Right lobe of liver (tissue), 6 donors: ENCODE data around the gene SPINDOC. TPM values are rescaled to one million over a fixed set of nuclear protein-coding genes. Genes with fewer than 3 reads are reported as not detected.

Experiments
- ATAC-seq, 4 donors: fragments of 200-7000 bp; cut with Tn5 transposase; one replicate each; pipeline ENCODE4 v1.9.1; 2020; ENCODE audit warnings: mild to moderate bottlenecking in 4 of 4, moderate library complexity in 4 of 4
- DNase-seq, 3 donors: peaks; one replicate each; pipeline ENCODE4 v3.0.0-alpha.2; 2020
- H3K27ac ChIP-seq, 3 donors: fragments of 200-600 bp; one replicate each; pipeline ENCODE4 v1.8.0; 2022
- H3K27me3 ChIP-seq, 2 donors: fragments of 200-600 bp; one replicate each; pipeline ENCODE4 v1.8.0; 2022
- H3K36me3 ChIP-seq, 4 donors: fragments of 200-600 bp; sonication (generic) in 1 of 4; one replicate each; pipeline versions ENCODE4 v1.5.1 to v1.8.0; 2017 to 2022; ENCODE audit warnings: control low read depth in 1 of 4
- H3K4me1 ChIP-seq, 4 donors: fragments of 200-600 bp; sonication (generic) in 1 of 4; one replicate each; pipeline versions ENCODE4 v1.5.1 to v1.8.0; 2017 to 2022; ENCODE audit warnings: control low read depth in 1 of 4
- H3K4me3 ChIP-seq, 3 donors: fragments of 200-600 bp; one replicate each; pipeline ENCODE4 v1.8.0; 2022
- H3K9me3 ChIP-seq, 4 donors: fragments of 200-600 bp; sonication (generic) in 1 of 4; one replicate each; pipeline versions ENCODE4 v1.5.1 to v1.8.0; 2017 to 2022; ENCODE audit warnings: control low read depth in 1 of 4
- POLR2A ChIP-seq: fragments of 450-650 bp; IDR thresholded peaks from one replicate; pipeline ENCODE4 v1.6.1; 2017; ENCODE audit warnings: antibody characterized with exemption, mild to moderate bottlenecking
- WGBS: methylation state at CpG from one replicate; pipeline ENCODE4 v1.1.6; 2018; ENCODE audit warnings: low coverage, low lambda C conversion rate; ENCODE audit not compliant: insufficient coverage; ENCODE audit errors: missing lambda C conversion rate; 5-methylcytosine and 5-hydroxymethylcytosine counted together
- intact Hi-C, 2 donors: fragments of 100-400 bp; cut with DNase I; formaldehyde crosslinking; loops; one replicate each; pipeline versions ENCODE4 v1.11.2 to v1.14.1; 2022
- total RNA-seq, 6 experiments: library from RNA; depleted of rRNA in 2 of 6; stranded (reverse); fragments of >200 nt in 2 of 6; fragmentation: NEBNext Ultra II Directional in 3 of 6; extraction: Animal tissue kit (Norgen Biotek cat#: 25700) in 3 of 6; gene quantifications; one replicate each; pipeline versions ENCODE4 v1.1.0 to v1.2.4, GENCODE V29; 2016 to 2023
- TF ChIP-seq, protein P1 (sequence below), 4 donors: fragments of 200-600 bp in 3 of 4; fragments of 450-650 bp in 1 of 4; IDR thresholded peaks; one replicate each; pipeline versions ENCODE4 v1.5.1 to v1.8.0; 2016 to 2022; ENCODE audit warnings: antibody characterized with exemption in 4 of 4, mild to moderate bottlenecking in 2 of 4
- donor health status: DM: no; HTN: yes; CAD: no.
- donor health status: DM: no; HTN: no; CAD: no.
- donor health status: DM: no; HTN: no; CAD: no.
- donor health status: DM: no; HTN: yes; CAD: no.
- donor health status: DM: no; HTN: yes; CAD: no.

SPINDOC gene
- total RNA-seq, 6 experiments from 2014 or later, result 2.2 to 5.0 (median 2.7) TPM

DNA sequence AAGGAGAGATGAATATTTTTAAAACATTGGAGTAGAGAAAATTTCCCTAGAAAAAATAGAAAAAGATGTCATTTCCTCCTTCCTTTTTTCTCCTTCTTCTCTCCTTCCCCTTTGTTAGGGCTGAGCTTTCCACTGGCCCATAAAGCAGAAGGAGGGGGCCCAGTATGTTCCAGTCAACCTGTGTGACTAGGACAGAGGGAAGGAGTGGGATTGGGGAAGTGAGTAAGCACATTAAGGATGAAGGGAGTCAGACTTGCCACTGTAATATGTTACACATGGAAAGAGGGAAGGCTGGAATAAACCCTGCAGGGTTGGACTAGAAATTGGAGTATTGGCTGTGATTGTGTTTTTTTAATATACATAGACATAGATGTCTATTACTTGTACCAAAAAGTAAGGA lies 20.1 kb upstream of the SPINDOC start:
- DNase-seq (no peak), ATAC-seq (no peak)
- Histone ChIP-seq H3K36me3 (no peaks in the 10 kb centered on the region), H3K9me3 (peaks cover 0 to 8% (median 0%) of the 10 kb centered on the region in 4 donors), H3K4me3 (no peak overlapping the region), H3K27ac (no peak overlapping the region), H3K27me3 (no peaks in the 10 kb centered on the region), H3K4me1 (no peaks in the 10 kb centered on the region)
- intact Hi-C loops, result no loop called here
- no peak for TF ChIP-seq POLR2A
- TF ChIP-seq, protein P1, sequence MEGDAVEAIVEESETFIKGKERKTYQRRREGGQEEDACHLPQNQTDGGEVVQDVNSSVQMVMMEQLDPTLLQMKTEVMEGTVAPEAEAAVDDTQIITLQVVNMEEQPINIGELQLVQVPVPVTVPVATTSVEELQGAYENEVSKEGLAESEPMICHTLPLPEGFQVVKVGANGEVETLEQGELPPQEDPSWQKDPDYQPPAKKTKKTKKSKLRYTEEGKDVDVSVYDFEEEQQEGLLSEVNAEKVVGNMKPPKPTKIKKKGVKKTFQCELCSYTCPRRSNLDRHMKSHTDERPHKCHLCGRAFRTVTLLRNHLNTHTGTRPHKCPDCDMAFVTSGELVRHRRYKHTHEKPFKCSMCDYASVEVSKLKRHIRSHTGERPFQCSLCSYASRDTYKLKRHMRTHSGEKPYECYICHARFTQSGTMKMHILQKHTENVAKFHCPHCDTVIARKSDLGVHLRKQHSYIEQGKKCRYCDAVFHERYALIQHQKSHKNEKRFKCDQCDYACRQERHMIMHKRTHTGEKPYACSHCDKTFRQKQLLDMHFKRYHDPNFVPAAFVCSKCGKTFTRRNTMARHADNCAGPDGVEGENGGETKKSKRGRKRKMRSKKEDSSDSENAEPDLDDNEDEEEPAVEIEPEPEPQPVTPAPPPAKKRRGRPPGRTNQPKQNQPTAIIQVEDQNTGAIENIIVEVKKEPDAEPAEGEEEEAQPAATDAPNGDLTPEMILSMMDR (IDR thresholded peaks at IDR 0.05), result no peak

DNA sequence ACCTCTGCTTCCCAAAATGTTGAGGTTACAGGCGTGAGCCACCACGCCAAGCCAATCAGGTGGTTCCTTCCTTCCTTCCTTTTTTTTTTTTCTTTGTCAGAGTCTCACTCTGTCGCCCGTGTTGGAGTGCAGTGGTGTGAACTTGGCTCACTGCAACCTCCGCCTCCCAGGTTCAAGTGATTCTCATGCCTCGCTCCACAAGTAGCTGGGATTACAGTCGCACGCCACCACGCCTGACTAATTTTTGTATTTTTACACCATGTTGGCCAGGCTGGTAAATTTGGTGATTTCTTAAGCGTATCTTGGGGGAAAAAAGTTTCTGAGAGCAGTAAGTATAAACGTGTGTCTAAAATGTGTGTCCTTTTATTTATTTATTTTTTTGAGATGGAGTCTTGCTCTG lies 18.2 kb upstream of the SPINDOC start:
- TF ChIP-seq POLR2A, result no peak
- TF ChIP-seq, protein P1 (IDR thresholded peaks at IDR 0.05), result no peak
- Histone ChIP-seq H3K36me3 (no peaks in the 10 kb centered on the region), H3K27me3 (no peaks in the 10 kb centered on the region), H3K4me3 (no peak overlapping the region), H3K9me3 (peaks cover 0 to 8% (median 0%) of the 10 kb centered on the region in 4 donors), H3K27ac (no peak overlapping the region), H3K4me1 (no peaks in the 10 kb centered on the region)
- DNase-seq (no peak), ATAC-seq (no peak)
- intact Hi-C loops, result no loop called here
- 78% methylated on average over 11 of the region's 11 CpGs for WGBS

DNA sequence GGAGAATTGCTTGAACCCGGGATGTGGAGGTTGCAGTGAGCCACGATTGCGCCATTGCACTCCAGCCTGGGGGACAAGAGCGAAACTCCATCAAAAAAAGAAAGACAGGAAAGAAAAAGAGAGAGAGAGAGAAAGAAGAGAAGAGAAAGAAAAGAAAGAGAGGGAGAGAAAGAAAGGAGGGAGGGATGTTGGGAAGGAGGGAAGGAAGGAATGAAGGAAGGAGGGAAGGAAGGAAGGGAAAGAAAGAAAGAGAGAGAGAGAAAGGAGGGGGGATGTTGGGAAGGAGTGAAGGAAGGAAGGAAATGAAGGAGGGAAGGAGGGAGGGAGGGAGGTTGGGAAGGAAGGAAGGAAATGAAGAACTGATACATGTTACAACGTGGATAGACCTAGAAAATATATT lies 12.3 kb upstream of the SPINDOC start:
- Histone ChIP-seq H3K27me3 (no peaks in the 10 kb centered on the region), H3K4me1 (no peaks in the 10 kb centered on the region), H3K27ac (no peak overlapping the region), H3K4me3 (no peak overlapping the region), H3K9me3 (no peaks in the 10 kb centered on the region), H3K36me3 (no peaks in the 10 kb centered on the region)
- DNase-seq, result no peak
- intact Hi-C loops, result no loop called here
- WGBS, result 83% methylated on average over 5 of the region's 5 CpGs
- TF ChIP-seq, protein P1 (IDR thresholded peaks at IDR 0.05), result no peak
- TF ChIP-seq POLR2A, result no peak
- no peak for ATAC-seq

DNA sequence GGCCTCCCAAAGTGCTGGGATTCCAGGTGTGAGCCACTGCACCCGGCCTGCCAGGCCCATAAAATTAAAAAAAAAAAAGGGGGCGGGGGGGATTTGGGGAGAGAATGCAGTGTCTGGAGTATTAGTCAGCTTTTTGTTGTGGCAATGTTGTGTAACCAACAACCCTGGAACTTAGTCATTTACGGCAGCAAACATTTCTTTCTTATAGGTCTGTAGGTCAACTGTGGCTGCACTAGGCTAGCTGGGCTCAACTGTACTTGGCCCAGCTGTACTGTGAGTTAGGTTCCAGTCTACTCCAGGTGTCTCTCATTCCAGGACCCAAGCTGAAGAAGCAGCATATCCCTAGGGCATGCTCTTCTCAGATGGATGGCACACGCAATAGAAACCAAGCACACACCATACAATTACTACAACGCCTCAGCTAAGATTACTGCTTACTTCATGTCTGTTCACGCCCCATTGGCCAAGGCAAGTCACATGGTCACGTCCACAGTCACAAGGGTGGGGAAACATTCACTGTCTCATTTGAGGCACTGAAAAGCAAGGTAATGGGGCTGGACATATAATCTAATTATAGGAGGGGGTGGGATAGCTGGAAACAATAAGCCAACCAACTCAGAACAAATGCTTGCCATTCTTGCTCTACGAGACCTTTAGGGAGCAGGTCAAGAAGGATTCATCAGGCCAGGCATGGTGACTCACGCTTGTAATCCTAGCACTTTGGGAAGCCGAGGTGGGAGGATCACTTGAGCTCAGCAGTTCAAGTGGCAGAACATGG lies 10.4 kb upstream of the SPINDOC start:
- Histone ChIP-seq H3K9me3 (no peaks in the 10 kb centered on the region), H3K4me1 (no peaks in the 10 kb centered on the region), H3K27ac (no peak overlapping the region), H3K27me3 (no peaks in the 10 kb centered on the region), H3K36me3 (no peaks in the 10 kb centered on the region), H3K4me3 (no peak overlapping the region)
- DNase-seq, result no peak
- intact Hi-C loops, result no loop called here
- 91% methylated on average over 6 of the region's 10 CpGs for WGBS
- TF ChIP-seq, protein P1 (IDR thresholded peaks at IDR 0.05), result no peak
- no peak for TF ChIP-seq POLR2A
- ATAC-seq, result no peak

DNA sequence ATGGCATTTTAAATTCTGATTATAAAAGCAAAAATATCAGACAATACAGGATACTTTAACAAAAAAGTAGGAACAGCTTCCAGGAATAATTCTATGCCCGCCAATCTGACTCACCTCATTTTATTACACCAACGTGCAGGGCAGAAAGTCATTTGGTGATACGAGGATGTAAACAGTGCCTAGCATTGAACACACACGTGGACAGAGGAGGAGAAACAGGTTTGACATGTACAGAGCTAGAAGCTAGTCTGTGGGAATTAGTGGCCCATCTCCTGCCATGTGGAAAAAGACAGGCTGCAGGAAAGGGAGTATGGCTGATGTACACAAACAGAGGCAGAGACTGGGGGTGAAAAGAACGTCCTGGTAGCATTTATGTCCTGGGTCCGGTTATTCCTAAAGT lies 9.0 kb upstream of the SPINDOC start:
- Histone ChIP-seq H3K4me3 (no peak overlapping the region), H3K36me3 (no peaks in the 10 kb centered on the region), H3K9me3 (no peaks in the 10 kb centered on the region), H3K4me1 (no peaks in the 10 kb centered on the region), H3K27ac (no peak overlapping the region), H3K27me3 (no peaks in the 10 kb centered on the region)
- ATAC-seq (no peak), DNase-seq (no peak)
- no peak for TF ChIP-seq POLR2A
- TF ChIP-seq, protein P1 (IDR thresholded peaks at IDR 0.05), result no peak
- 57% methylated on average over 4 of the region's 6 CpGs for WGBS
- intact Hi-C loops, result no loop called here
